Vein endothelial cell (primary cell): ENCODE results near the gene SOX21. TPM values are rescaled to one million over a fixed set of nuclear protein-coding genes. Genes with fewer than 3 reads are reported as not detected.

Source experiments
- small RNA-seq: library from RNA; depleted of rRNA; stranded (forward); fragments of <200 nt; gene quantifications from one replicate; pipeline ENCODE3, GENCODE V24; 2012
- total RNA-seq: library from RNA; depleted of rRNA; stranded (reverse); fragments of >200 nt; gene quantifications from 2 replicates; pipeline ENCODE4 v1.2.3, GENCODE V29; 2012

The SOX21 gene
- 0.10 TPM in 1 of 2 replicates, not detected in the other for total RNA-seq

DNA sequence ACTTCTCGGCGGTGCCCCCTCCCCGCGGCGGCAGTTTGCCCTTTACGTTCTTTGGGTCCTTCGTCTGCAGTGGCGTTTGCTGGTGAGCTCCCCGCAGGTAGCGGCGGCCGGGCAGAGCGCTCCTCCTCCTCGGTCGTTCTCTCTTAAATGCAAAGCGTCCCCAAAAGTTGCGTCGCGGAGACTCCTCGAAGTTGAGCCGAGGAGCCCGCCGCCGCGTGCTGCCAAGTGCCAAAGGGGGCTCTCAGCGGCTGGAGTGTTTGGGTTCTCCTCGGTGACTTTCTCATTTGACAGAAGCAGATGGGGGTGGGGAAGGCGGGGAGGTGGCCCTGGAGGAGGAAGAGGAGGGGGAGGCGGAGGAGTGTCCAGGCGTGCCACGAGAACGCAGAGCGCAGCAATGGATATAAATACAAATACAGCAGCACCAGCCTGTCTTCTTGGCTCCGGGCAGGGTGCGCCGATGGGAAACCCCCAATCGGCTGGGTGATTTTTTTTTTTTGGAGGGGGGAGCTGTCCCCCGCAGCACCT lies at the start of gene SOX21:
TSS of gene SOX21 (minus strand) at position 259 of the 525 bp plus-strand sequence. CDS start 496 bp downstream, outside the sequence.

Small RNA genes lying within 50 kb of the gene (small RNA-seq; reads per million reads assigned to genes)
- gene RN7SL585P, result not detected

Other genes with a start within 250 kb of the SOX21 start
- 0.10 TPM in 1 of 2 replicates, not detected in the other for gene DCT, start 232.9 kb downstream of the SOX21 start, total RNA-seq
- gene TGDS, start 116.4 kb downstream of the SOX21 start, total RNA-seq, result 12.4 and 13.7 TPM in 2 replicates
- 9.1 and 13.6 TPM in 2 replicates for gene GPR180, start 110.7 kb downstream of the SOX21 start, total RNA-seq